Measurements from ENCODE around the gene CCDC148.

CCDC148 gene

DNA sequence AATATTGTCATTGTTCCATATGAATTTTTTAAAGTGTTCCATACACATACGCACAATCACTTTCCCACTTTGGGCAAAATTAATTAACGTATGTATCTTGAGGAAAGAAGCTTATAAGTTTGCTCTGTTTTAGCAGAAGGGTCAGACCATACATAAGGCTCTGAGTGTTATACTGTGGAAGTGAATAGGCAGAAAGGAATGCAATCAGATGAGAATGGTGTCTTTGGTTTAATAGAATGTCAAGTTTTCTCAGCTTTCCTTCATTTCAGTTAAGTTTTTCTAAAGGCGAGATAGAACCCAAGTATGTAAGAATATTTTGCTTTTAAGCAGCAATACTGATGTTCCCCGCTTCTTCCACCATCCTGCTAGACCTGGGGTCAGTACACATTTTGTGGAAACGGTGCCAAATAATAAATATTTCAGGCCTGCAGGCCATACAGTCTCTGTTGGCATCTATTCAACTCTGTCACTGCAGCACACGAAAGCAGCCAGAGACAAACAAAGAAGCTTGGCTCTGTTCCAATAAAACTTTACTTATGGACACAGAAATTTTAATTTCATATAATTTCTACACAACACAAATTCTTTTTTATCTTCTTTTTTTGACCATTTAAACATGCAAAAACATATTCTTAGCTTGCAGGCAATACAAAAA, 254.3 kb downstream of the CCDC148 start:
- peak; percentile 33 for DNase-seq

DNA sequence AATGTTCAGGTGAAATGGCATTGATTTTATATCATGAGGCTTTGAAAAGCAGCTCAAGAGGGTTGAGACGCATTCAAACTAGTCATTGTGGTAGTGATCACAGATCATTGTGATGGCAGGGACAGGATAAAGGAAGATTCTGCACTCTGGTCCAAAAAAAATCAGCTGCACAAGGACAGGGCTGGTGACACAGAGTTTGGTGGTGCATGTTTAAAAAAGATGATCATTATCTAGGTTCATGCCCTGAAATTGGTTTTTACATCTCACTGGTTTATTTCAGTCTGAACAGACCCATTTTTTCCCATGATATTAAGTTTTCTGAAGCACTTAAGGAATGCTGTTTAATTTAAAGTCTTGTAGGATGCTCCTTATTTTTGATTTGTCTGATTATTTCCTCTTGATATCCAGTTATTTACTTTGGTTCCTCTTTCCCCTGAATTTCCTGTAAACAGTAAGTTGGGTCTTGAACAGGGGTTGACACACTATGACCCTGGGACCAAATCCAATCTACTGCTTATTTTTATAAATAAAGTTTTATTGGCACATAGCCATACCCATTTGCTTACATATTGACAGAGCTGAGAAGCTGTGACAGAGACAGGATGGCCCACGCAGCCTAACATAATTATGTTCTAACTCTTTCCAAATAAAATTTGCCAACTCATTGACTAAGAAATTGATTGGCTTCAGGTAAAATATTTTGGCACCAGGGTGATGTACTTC, 256.5 kb downstream of the CCDC148 start:
- no peak for DNase-seq

DNA sequence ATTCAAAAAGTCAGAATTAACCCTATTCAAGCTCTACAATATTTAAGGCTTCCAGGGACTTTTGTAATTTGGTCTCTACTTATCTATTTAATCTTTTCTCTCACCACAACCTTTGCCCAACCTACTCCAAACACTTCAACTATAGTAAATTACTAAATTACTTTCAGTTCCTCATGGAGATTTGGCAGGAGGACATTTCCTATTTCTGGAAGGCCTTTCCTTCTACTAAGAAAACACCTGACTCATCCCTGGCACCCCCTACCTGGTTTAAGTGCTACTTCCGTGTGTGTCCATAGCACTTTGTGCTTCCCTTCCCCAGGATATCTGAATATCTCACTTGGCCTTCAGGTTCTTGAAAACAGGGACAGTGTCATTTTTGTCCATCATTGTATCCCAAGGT, 258.6 kb downstream of the CCDC148 start:
- DNase-seq = no peak

GRCh38 chr2:158194229-158194628, 262.3 kb downstream of the CCDC148 start:
- no peak for DNase-seq

DNA sequence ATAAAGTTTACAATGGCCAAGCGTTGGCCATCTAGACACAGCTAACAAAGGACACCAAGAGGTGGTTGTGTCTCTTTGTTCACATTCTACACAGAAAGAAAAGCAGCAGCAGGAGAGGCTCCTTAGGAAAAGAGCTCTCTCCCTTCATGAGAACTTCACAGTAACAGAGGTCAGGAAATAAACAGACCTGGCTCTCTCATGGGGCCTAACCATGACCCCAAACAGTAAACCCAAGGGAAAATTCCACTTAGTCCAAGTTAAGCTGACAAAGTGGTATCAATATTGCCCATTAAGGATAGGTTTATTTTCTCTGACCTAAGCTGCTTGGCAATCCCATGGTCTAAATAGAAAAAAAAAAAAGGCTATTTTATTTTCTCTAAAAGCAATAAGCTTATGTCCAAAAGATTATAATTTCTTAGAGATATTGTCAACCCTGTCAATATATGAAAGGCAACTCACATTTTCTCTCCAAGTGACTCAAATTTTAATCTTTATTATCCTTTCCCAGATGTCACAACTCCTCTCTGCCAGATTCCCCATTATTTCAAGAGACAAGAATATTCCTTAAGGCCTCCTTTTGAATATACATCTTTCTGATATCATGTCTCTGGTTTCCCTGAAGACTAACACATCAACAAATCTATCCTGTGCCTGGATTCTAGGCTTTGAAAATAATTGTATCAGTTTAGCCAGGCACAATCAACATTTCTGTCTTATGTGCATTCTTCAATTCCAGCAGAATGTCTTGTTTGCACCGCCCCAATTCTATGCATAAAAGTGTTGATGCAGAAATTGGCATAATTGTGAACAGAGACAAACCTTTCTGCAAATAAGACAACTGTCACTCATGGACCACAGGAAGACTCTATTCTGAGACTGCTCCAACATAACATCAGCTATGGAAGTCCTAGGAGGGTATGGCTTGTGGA, 263.8 kb downstream of the CCDC148 start:
- no peak for DNase-seq

GRCh38 chr2:158191076-158191895, 265.3 kb downstream of the CCDC148 start:
- DNase-seq = no peak

GRCh38 chr2:158189526-158189925, 267.0 kb downstream of the CCDC148 start:
- DNase-seq = no peak

DNA sequence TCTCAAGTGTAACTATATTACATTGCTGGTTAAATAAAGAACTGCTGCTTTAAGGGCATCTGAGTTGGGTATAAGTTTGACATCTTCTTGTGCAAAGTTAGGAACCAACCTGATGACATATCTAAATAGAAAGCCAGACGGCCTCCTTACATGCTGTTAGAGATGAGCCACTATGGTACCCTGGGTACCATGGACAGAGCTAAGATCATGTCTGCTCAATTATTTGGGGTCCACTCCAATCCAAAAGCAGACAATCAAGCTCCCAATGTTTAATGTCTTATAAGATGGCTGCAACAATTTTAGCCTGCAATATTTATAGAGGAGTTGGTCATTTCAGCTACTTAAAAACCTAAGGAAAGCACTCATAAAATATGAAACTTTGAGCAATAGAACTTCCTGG, 268.6 kb downstream of the CCDC148 start:
- DNase-seq = no peak

- no peak for DNase-seq
These were observed 271.8 kb downstream of the CCDC148 start for GRCh38 chr2:158184556-158185343.

DNA sequence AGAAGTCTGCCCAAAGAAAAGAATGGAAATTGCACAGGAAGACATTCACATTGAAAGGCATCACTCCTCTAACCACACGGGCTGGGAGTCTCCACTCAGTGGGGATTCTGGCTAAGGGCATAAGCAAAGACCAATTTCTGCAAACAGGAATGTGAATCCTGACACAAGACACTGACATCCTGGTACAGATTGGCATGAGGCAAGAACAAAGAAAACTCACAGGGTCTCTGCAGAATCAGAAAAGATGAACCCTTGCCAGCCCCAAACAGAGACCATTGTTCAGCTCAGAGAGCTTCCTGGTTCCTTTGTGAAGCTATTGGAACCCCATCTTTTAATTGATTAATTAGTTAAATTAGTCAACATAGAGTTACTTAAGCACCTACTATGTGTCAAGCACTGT, 272.6 kb downstream of the CCDC148 start:
- no peak for DNase-seq

DNA sequence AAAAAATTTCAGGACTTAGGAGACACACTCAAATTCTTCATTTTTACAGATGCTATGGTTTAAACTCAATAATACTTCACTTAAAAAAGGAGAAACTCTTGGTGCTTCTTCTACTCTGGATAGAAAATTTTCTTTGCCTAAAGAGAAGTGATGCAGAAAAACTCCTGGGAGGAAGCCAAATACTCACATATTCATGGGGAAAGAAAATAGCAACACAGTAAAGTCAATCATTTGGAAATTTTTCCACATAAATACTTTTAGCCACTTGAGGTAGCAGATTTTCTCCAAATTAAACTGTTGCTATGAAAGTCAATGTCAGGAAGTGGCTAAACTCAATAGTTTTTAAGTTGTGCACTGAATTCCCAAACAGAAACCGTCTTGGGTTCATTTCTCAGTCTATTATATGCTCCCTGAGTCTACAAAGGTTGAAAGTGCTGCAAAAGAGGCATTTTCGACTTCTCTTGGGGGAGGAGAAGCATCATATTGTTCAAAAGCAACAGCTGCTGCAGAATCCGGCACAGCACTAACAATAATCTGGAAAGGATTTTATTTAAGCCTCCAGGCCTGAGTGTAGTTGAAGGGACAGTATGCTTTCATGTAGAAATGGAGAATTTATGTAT, 273.8 kb downstream of the CCDC148 start:
- no peak for DNase-seq

- no peak for DNase-seq
These were observed 275.4 kb downstream of the CCDC148 start for GRCh38 chr2:158181171-158181570.

DNA sequence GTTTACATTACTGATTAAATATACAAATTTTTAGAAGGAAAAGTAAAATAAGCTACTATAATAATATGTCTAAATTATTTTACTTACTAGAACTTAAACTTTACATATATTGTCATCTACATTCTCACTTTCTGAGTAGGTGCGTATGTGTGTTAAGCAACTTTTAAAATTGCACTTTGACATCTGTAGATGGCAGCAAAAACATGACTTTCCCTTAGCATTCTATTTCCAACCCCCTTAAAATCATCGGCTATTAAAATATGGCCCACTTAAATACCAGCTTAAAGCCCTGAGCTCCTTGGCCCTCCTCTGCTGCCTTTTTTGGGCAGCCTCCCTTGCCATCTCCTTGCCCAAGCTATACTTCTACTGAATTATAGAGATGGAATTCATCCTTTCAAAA, 276.9 kb downstream of the CCDC148 start:
- no peak for DNase-seq

GRCh38 chr2:158178646-158179045, 277.9 kb downstream of the CCDC148 start:
- DNase-seq = no peak

- DNase-seq = no peak
These were observed 281.6 kb downstream of the CCDC148 start for GRCh38 chr2:158174956-158175355.

DNA sequence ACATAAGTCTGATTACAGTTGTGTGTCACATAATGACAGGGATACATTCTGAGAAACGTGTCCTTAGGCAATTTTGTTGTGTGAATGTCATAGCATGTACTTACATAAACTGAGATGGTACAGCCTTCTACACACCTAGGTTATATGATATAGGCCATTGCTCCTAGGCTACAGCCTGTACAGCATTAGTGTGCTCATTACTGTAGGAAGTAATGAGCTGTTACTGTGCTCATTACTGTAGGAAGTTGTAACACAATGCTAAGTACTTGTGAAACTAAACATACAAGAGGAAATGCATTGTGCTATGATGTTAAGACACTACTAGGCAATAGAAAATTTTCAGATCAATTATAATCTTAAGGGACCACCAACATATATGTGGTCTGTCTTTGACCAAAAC, 282.1 kb downstream of the CCDC148 start:
- no peak for DNase-seq

DNA sequence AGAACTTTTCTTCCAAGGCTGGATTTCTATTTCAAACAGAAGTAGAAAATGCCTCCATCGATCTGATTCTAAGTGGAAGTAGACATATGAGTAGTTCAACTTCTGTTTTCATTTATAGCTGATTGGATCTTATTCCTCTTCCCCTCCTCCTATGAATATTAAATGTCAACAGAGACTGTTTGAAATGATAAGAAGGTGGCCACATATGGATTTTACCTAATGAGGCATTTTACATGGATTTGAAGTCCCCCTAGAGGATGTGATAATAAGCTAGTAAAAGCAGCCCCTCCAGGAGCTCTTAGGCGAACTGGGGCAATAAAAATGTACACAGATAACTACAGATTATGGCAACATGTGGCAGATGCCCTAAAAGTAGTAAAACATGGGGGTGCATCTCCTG, 283.8 kb downstream of the CCDC148 start:
- no peak for DNase-seq

DNA sequence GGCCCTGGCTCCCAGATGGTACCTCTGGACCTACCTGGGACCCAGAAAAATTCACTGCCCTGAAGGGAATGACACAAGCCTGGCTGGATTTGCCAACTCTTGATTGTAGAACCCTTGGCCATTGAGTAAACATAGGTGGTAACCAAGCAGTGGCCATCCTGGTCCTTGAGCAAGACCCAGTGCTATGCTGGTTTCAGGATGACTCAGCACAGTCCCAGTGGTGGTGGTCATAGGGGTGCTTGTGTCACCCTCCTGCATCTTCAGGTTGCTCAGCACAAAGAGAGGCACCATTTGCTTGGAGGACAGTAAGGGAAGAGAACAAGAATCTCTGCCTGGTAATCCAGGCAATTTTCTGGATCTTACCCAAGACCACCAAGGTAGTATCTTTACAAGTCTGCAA, 302.0 kb downstream of the CCDC148 start:
- DNase-seq = no peak

DNA sequence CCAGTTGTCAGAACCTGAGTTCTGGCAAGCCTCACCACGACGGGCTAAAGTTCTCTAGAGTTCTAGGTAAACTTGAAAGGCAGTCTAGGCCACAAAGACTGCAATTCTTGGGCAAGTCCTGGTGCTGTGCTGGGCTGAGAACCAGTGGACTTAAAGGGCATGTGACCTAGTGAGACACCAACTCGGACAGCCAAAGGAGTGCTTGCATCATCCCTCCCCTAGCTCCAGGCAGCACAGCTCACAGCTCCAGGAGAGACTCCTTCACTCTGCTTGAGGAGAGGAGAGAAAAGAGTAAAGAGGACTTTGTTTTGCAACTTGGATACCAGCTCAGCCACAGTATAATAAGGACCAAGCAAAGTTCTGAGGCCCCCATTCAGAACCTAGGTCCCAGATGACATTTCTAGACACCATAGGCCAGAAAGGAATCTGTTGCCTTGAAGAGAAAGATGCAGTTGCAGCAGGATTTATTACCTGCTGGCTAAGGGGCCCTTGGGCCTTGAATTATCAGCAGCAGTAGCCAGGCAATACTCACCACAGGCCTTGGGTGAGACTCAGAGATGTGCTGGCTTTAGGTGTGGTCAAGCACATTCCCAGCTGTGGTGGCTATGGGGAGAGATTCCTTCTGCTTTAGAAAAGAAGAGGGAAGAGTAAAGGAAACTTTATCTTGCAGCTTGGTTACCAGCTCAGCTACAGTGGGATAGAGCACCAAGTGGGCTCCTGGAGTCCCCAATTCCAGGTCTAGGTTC, 303.1 kb downstream of the CCDC148 start:
- no peak for DNase-seq

DNA sequence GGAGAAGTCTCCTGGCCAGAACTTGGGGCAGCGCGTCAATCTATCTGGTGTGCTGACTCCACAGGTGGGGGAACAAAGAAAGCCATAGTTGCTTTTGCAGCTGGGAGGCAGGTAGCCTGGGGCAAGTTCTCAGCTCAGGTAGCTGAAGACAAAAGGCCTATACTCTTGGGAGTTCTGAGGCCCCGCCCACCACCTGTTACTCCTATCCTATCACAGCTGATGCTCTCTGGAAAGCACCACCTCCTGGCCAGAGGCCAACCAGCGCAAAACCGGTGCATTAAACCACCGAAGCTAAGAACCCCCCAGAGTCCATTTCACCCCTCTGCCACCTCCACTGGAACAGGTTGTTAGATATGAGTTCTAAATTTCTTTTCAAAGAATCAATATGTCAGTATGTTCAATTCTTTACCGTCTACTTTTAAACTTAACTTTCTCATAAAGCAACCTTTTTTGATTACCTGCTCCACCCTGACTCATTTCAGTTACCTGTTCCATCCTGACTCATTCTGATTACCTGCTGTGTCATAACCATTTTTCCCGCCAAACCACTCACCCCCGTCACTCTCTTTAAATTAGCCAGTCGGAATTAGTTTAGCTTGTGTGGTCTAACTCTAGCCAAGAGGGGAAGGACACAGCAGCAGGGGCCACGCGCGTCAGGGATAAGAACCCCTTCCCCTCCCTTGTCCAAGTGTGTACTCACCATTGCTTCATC, 311.5 kb downstream of the CCDC148 start:
- DNase-seq = no peak
